PFSK-1 (cell line): ENCODE data around the gene CDHR3.

ENCODE experiments used
- FOXP2 ChIP-seq: optimal IDR thresholded peaks from 2 replicates; pipeline ENCODE3; 2011; ENCODE audit warnings: borderline replicate concordance, control low read depth, inconsistent platforms; ENCODE audit not compliant: insufficient read depth; ENCODE audit errors: extremely low read length, extremely low read depth
- POLR2AphosphoS5 ChIP-seq: IDR thresholded peaks from 2 replicates; pipeline ENCODE4 v1.6.1; 2012; ENCODE audit warnings: low read depth, mild to moderate bottlenecking, control low read depth, low read length, moderate library complexity
- SIN3A ChIP-seq: IDR thresholded peaks from 2 replicates; pipeline ENCODE4 v1.6.1; 2012; ENCODE audit warnings: mild to moderate bottlenecking, low read length, moderate library complexity, borderline replicate concordance; ENCODE audit not compliant: insufficient read depth
- TAF1 ChIP-seq: IDR thresholded peaks from 2 replicates; pipeline ENCODE4 v1.6.1; 2012; ENCODE audit warnings: low read length, control low read depth, borderline replicate concordance; ENCODE audit not compliant: insufficient read depth
- TF ChIP-seq, protein P1 (sequence below), 2 experiments: IDR thresholded peaks; 2 replicates each; pipeline versions ENCODE4 v1.6.1 to v1.8.0; 2011 to 2012; ENCODE audit warnings: low read depth in 2 of 2, low read length in 2 of 2, control low read depth in 1 of 2, inconsistent platforms in 1 of 2, mild to moderate bottlenecking in 1 of 2, moderate library complexity in 1 of 2; ENCODE audit not compliant: insufficient read depth in 1 of 2

Gene CDHR3

DNA sequence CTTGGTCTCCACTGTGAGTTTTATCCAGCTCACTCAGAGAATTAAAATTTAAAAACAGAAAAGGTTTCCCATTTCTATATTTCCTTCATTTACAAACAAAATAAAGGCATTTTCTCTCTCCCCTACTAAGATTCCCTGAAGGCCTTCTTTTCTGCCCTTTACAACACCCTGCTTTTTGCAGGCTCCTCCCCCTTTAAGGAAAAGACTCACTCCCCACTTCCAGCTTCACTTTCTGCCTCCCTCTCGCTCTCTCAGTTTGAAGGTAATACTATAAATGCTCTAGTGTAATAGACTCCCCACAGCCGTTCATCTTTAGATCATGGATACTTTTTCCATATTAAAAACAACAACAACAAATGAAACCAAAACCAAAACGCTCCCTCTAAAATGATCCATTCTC, 53.3 kb downstream of the CDHR3 start:
- TF ChIP-seq SIN3A, result no peak
- no peak for TF ChIP-seq POLR2AphosphoS5
- TF ChIP-seq, protein P1, sequence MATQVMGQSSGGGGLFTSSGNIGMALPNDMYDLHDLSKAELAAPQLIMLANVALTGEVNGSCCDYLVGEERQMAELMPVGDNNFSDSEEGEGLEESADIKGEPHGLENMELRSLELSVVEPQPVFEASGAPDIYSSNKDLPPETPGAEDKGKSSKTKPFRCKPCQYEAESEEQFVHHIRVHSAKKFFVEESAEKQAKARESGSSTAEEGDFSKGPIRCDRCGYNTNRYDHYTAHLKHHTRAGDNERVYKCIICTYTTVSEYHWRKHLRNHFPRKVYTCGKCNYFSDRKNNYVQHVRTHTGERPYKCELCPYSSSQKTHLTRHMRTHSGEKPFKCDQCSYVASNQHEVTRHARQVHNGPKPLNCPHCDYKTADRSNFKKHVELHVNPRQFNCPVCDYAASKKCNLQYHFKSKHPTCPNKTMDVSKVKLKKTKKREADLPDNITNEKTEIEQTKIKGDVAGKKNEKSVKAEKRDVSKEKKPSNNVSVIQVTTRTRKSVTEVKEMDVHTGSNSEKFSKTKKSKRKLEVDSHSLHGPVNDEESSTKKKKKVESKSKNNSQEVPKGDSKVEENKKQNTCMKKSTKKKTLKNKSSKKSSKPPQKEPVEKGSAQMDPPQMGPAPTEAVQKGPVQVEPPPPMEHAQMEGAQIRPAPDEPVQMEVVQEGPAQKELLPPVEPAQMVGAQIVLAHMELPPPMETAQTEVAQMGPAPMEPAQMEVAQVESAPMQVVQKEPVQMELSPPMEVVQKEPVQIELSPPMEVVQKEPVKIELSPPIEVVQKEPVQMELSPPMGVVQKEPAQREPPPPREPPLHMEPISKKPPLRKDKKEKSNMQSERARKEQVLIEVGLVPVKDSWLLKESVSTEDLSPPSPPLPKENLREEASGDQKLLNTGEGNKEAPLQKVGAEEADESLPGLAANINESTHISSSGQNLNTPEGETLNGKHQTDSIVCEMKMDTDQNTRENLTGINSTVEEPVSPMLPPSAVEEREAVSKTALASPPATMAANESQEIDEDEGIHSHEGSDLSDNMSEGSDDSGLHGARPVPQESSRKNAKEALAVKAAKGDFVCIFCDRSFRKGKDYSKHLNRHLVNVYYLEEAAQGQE (IDR thresholded peaks at IDR 0.05; ENCODE audit: insufficient read depth in 1 of 2, low read depth in 2 of 2, low read length in 2 of 2), result no peak
- no peak for TF ChIP-seq TAF1
- TF ChIP-seq FOXP2, result no peak

DNA sequence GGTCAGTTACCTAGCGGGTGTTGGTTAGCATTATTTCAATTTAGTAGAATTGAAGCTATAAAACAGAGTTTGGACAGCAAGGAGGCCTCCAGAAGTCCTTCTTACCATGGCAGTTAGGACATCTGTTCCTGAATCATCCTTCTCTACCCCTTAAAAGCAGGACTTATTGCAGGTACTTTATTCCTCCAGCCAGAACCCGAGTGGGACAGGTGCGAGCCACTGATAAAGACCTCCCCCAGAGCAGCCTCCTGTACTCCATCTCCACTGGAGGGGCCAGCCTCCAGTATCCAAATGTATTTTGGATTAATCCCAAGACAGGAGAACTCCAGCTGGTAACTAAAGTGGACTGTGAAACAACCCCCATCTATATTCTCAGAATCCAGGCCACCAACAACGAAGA, 54.6 kb downstream of the CDHR3 start:
- no peak for TF ChIP-seq TAF1
- TF ChIP-seq POLR2AphosphoS5, result no peak
- TF ChIP-seq, protein P1 (IDR thresholded peaks at IDR 0.05; ENCODE audit: insufficient read depth in 1 of 2, low read depth in 2 of 2, low read length in 2 of 2), result no peak
- TF ChIP-seq SIN3A, result no peak

DNA sequence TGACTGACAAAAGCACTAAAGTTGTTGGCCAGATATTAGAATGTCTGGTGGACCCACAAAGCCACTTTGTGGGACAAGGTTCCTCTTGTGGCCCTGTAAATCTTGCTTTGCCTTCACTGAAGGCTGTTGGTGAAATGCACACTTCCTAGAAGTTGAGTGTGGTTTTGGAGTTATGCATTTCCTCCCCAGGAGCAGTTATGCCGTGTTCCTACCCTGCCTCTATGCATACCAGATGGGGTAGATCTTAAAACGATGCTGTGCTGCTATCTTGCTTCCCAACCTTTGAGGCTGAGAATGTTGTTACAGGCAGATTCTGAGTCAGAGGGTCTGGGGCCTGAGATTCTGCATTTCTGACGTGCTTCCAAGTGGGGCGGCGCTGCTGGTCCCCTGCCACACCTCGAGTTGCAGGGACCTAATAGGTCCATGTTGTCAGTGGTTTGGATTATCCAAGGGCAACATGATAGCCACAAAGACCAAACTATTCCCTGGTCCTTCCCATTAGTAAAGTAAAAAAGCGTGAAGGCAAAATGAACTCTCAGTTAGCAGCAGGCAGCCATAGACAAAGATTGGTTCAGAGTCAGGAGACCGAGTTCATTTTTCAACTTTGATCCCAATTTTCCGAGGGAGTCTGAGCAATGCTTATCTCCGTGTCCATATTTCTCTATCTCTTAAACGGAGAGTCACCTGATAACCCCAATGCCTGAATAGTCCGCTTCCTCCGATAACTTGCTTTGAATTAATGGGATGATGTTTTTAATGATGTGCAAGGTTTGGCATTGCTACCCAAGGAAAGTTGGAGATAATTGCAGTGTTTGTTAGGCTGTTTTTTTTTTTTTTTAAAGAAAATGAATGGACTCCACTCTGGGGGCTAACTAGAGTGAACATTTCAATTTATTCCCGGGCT, 55.8 kb downstream of the CDHR3 start:
- TF ChIP-seq TAF1 (no peak), POLR2AphosphoS5 (no peak), SIN3A (no peak), FOXP2 (no peak)
- TF ChIP-seq, protein P1 (IDR thresholded peaks at IDR 0.05; ENCODE audit: insufficient read depth in 1 of 2, low read depth in 2 of 2, low read length in 2 of 2), result no peak

DNA sequence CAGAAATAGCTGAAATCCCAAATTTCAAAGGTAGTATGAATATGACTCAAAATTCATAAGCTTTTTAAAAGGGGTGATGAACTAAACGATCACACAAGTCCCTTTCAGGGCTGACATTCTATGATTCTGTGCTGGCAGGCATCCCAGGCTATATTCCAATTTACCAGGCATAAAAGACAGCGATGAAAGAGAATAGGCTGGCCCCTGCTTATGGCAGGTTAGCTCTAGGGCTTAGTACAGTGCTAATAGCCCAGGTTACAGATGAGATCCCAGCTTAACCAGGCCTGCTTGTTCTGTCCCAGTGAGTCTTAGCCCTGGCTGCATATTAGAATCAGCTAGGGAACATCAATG, 56.4 kb downstream of the CDHR3 start:
- no peak for TF ChIP-seq FOXP2
- TF ChIP-seq, protein P1 (IDR thresholded peaks at IDR 0.05; ENCODE audit: insufficient read depth in 1 of 2, low read depth in 2 of 2, low read length in 2 of 2), result no peak
